ENCODE results near the gene JMJD6. TPM values are rescaled to one million over a fixed set of nuclear protein-coding genes. Genes with fewer than 3 reads are reported as not detected.

JMJD6 gene
- total and polyA plus RNA-seq, 9 of the 15 experiments (the other 6 are each of a cell fraction or from before 2014, with no cell fraction given), result 2.5 to 52.3 (median 36.3) TPM

GRCh38 chr17:76753061-76753961, 26.9 kb upstream of the JMJD6 start:
- no peak overlapping the region for H3K27ac ChIP-seq (ENCODE audit: extremely low read depth, low read depth, low read length)
- no peak overlapping the region for H2AFZ ChIP-seq (ENCODE audit: low read depth, low read length)
- no peaks in the 10 kb centered on the region for H3K79me2 ChIP-seq (ENCODE audit: control insufficient read depth, insufficient read depth, low read length)
- 81% methylated on average over 11 of the region's 12 CpGs for WGBS (ENCODE audit: insufficient coverage, low coverage, missing lambda C conversion rate)
- ATAC-seq, result no peak
- H3K9me1 ChIP-seq (ENCODE audit: control insufficient read depth, insufficient read depth, low read length), result no peaks in the 10 kb centered on the region
- intact Hi-C loops (cut with micrococcal nuclease) (no loop called here), in situ Hi-C loops (cut with MboI) (no loop called here)
- no peaks in the 10 kb centered on the region for H4K20me1 ChIP-seq (replicated peaks; ENCODE audit: control insufficient read depth, insufficient read depth, low read length)
- H3K36me3 ChIP-seq (ENCODE audit: control insufficient read depth, insufficient read depth, low read length), result peaks cover 29% of the 10 kb centered on the region
- TF ChIP-seq, protein P1, sequence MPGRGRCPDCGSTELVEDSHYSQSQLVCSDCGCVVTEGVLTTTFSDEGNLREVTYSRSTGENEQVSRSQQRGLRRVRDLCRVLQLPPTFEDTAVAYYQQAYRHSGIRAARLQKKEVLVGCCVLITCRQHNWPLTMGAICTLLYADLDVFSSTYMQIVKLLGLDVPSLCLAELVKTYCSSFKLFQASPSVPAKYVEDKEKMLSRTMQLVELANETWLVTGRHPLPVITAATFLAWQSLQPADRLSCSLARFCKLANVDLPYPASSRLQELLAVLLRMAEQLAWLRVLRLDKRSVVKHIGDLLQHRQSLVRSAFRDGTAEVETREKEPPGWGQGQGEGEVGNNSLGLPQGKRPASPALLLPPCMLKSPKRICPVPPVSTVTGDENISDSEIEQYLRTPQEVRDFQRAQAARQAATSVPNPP (IDR thresholded peaks at IDR 0.05; ENCODE audit: borderline replicate concordance, insufficient read depth, insufficient read length), result no peak
- TF ChIP-seq ZBTB1 (CRISPR knock-in tag; IDR thresholded peaks at IDR 0.05; ENCODE audit: borderline replicate concordance, low read depth) (no peak), RB1 (IDR thresholded peaks at IDR 0.05; ENCODE audit: low read depth) (no peak), TGIF2 (CRISPR knock-in tag; IDR thresholded peaks at IDR 0.05) (no peak), SP1 (CRISPR knock-in tag; IDR thresholded peaks at IDR 0.05) (no peak), PRPF4 (IDR thresholded peaks at IDR 0.05; ENCODE audit: insufficient read depth, low read depth, low read length, poor library complexity, severe bottlenecking) (no peak), CHD1 (IDR thresholded peaks at IDR 0.05; ENCODE audit: low read length) (no peak), ZNF778 (CRISPR knock-in tag; IDR thresholded peaks at IDR 0.05) (no peak)
- H3K4me2 ChIP-seq (ENCODE audit: insufficient read depth, low read length), result no peak overlapping the region
- H3K9me3 ChIP-seq (replicated peaks; ENCODE audit: control insufficient read depth, insufficient read depth, low read depth, low read length), result no peaks in the 10 kb centered on the region
- H3K9ac ChIP-seq (ENCODE audit: insufficient read depth in 1 of 2, low read depth in 2 of 2, low read length in 2 of 2), result no peak overlapping the region
- FAIRE-seq, result no peak
- no peaks in the 10 kb centered on the region for H3K27me3 ChIP-seq (ENCODE audit: control insufficient read depth in 2 of 2, insufficient read depth in 2 of 2, low read length in 2 of 2)
- no peak for DNase-seq (ENCODE audit: extremely low read depth in 1 of 4, low spot score in 3 of 4)
- ChIA-PET POLR2A (interaction anchor here (0.9 kb wide), 2 partner anchors 15 to 16 kb away, joined by 3 read pairs; partner anchors contain the start of genes MFSD11 and SRSF2), CTCF (ENCODE audit: low intra/inter-chr PET ratio) (no interaction called here)
- no peak overlapping the region for H3K4me3 ChIP-seq
- no TSS peak for BruUV-seq (replicated peaks)
- no peaks in the 10 kb centered on the region; a peak in 1 of 5 replicates for H3K4me1 ChIP-seq (replicated peaks in 1 of 2; ENCODE audit: control insufficient read depth in 2 of 2, insufficient read depth in 2 of 2, low read length in 2 of 2)
